Measurements from ENCODE around the gene SIVA1. TPM values are rescaled to one million over a fixed set of nuclear protein-coding genes. Genes with fewer than 3 reads are reported as not detected.

SIVA1 gene
- total and polyA plus RNA-seq, 2 of the 8 experiments (the other 6 are each of a cell fraction or from before 2014, with no cell fraction given), result 123 to 589 TPM

DNA sequence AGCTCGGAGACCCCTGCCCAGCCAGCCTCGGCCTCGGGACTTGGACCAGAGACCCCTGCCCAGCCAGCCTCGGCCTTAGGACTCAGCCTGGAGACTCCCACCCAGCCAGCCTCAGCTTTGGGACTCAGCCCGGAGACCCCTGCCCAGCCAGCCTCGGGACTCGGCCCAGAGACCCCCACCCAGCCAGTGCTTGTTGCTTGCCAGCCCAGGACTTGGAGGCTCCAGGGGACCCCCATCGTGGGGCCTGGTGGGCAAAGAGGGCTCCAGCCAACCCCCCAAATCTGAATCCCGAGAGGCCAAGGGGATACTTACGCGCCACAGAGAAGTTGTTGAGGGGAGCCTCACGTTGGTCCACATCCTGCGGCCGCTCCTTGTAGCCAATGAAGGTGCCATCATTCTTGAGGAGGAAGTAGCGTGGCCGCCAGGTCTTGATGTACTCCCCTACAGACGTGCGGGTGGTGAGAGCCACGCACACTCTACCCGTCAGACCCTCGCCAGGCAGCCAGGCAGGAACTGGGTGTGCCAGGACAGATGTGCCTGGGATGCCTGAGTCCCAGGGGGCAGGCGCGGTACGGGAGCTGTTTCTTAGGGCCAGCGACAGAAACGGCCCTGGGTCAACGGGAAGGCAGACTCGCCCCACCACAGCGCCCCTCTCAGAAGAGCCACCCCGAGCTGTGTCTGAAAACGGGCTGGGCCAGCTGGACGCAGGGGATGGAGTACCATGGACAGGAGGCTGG lies 27.0 kb downstream of the SIVA1 start (continued):
- TF ChIP-seq FOSL1 (IDR thresholded peaks at IDR 0.05; ENCODE audit: insufficient read depth, low read depth, low read length) (no peak), RNF2 (IDR thresholded peaks at IDR 0.05; ENCODE audit: borderline replicate concordance, low read depth, low read length, missing control alignments, poor library complexity, severe bottlenecking) (no peak), EGR1 (IDR thresholded peaks at IDR 0.05; ENCODE audit: borderline replicate concordance, low read depth, low read length) (no peak), ASH2L (IDR thresholded peaks at IDR 0.05; ENCODE audit: low read length) (no peak), RFX5 (IDR thresholded peaks at IDR 0.05; ENCODE audit: borderline replicate concordance, low read depth, low read length) (no peak), BCL11A (IDR thresholded peaks at IDR 0.05; ENCODE audit: low read depth in 2 of 2, low read length in 2 of 2) (no peak), SIX5 (IDR thresholded peaks at IDR 0.05; ENCODE audit: low read depth, low read length) (no peak), SP4 (IDR thresholded peaks at IDR 0.05; ENCODE audit: low read length) (no peak)
- TF ChIP-seq, protein P1, sequence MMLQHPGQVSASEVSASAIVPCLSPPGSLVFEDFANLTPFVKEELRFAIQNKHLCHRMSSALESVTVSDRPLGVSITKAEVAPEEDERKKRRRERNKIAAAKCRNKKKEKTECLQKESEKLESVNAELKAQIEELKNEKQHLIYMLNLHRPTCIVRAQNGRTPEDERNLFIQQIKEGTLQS (IDR thresholded peaks at IDR 0.05; ENCODE audit: insufficient read depth, low read depth, low read length), result no peak
- TF ChIP-seq, protein P2, sequence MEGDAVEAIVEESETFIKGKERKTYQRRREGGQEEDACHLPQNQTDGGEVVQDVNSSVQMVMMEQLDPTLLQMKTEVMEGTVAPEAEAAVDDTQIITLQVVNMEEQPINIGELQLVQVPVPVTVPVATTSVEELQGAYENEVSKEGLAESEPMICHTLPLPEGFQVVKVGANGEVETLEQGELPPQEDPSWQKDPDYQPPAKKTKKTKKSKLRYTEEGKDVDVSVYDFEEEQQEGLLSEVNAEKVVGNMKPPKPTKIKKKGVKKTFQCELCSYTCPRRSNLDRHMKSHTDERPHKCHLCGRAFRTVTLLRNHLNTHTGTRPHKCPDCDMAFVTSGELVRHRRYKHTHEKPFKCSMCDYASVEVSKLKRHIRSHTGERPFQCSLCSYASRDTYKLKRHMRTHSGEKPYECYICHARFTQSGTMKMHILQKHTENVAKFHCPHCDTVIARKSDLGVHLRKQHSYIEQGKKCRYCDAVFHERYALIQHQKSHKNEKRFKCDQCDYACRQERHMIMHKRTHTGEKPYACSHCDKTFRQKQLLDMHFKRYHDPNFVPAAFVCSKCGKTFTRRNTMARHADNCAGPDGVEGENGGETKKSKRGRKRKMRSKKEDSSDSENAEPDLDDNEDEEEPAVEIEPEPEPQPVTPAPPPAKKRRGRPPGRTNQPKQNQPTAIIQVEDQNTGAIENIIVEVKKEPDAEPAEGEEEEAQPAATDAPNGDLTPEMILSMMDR (IDR thresholded peaks at IDR 0.05; ENCODE audit: control extremely low read depth in 1 of 3, insufficient read depth in 1 of 3, low read depth in 1 of 3, low read length in 3 of 3), result no peak
